Measurements from ENCODE around the gene ITGA3.
"Not testable (repeated sequence)": the region's sequence is repeated elsewhere in the genome, so short reads cannot be mapped to it uniquely, and the experiment has no call there.

The ITGA3 gene

GRCh38 chr17:50052822-50053653, 2.9 kb upstream of the ITGA3 start:
- DNase-seq: no peak

- DNase-seq: no peak
These were observed 2.3 kb upstream of the ITGA3 start for GRCh38 chr17:50053654-50053960.

GRCh38 chr17:50055055-50055425, 870 bp upstream of the ITGA3 start:
- DNase-seq: peak; percentile 81

GRCh38 chr17:50056217-50056960, 479 bp downstream of the ITGA3 start:
- peak; percentile 78 for DNase-seq

- no peak for DNase-seq
These were observed 1.0 kb downstream of the ITGA3 start for GRCh38 chr17:50056961-50057330.

- no peak for DNase-seq
These were observed 1.6 kb downstream of the ITGA3 start for GRCh38 chr17:50057521-50057991.

GRCh38 chr17:50058296-50058953, 2.5 kb downstream of the ITGA3 start:
- no peak for DNase-seq

GRCh38 chr17:50059256-50059655, 3.3 kb downstream of the ITGA3 start:
- DNase-seq: no peak

- no peak for DNase-seq
These were observed 3.9 kb downstream of the ITGA3 start for GRCh38 chr17:50059759-50060273.

- no peak for DNase-seq
These were observed 5.2 kb downstream of the ITGA3 start for GRCh38 chr17:50060951-50061712.

GRCh38 chr17:50061713-50062045, 5.8 kb downstream of the ITGA3 start:
- not testable (repeated sequence) for DNase-seq

GRCh38 chr17:50062293-50063243, 6.7 kb downstream of the ITGA3 start:
- peak; percentile 45 for DNase-seq

GRCh38 chr17:50063561-50064252, 7.8 kb downstream of the ITGA3 start:
- DNase-seq: no peak

- DNase-seq: no peak
These were observed 8.5 kb downstream of the ITGA3 start for GRCh38 chr17:50064253-50065001.

- DNase-seq: no peak
These were observed 9.1 kb downstream of the ITGA3 start for GRCh38 chr17:50065056-50065455.

GRCh38 chr17:50066995-50067394, 11.1 kb downstream of the ITGA3 start:
- no peak for DNase-seq

- no peak for DNase-seq
These were observed 12.1 kb downstream of the ITGA3 start for GRCh38 chr17:50067996-50068395.

- DNase-seq: peak; percentile 36
These were observed 15.2 kb downstream of the ITGA3 start for GRCh38 chr17:50070908-50071680.

- DNase-seq: no peak
These were observed 15.8 kb downstream of the ITGA3 start for GRCh38 chr17:50071692-50072091.

GRCh38 chr17:50072130-50072529, 16.2 kb downstream of the ITGA3 start:
- no peak for DNase-seq

Measured in NCI-H2171 treated with DMSO at 0.1 percent for 48 hours (cell line).